ENCODE data around the gene VPS13D. TPM values are rescaled to one million over a fixed set of nuclear protein-coding genes. Genes with fewer than 3 reads are reported as not detected.

The VPS13D gene
- total and polyA plus RNA-seq, 2 donors (not counting 3 experiments of a cell fraction or from before 2014, with no cell fraction given): 13.6 to 48.5 TPM

- no peak overlapping the region for H3K27ac ChIP-seq (ENCODE audit: insufficient read depth, low read depth, low read length)
These were observed 139.4 kb downstream of the VPS13D start for GRCh38 chr1:12369258-12369657.

More at GRCh38 chr1:12369258-12369657, 139.4 kb downstream of the VPS13D start:
- TF ChIP-seq, protein P1, sequence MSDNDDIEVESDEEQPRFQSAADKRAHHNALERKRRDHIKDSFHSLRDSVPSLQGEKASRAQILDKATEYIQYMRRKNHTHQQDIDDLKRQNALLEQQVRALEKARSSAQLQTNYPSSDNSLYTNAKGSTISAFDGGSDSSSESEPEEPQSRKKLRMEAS (IDR thresholded peaks at IDR 0.05; ENCODE audit: insufficient read depth, insufficient read length): no peak
- TF ChIP-seq MYC (IDR thresholded peaks at IDR 0.05; ENCODE audit: low read depth, low read length) (no peak), POLR2AphosphoS5 (IDR thresholded peaks at IDR 0.05; ENCODE audit: insufficient read depth, low read depth, low read length) (no peak), POLR2A (IDR thresholded peaks at IDR 0.05; ENCODE audit: low read depth, low read length) (no peak), GATA2 (IDR thresholded peaks at IDR 0.05; ENCODE audit: insufficient read depth, insufficient read length, low read depth, low read length) (no peak), EZH2 (IDR thresholded peaks at IDR 0.05; ENCODE audit: borderline replicate concordance, low read depth, low read length, severe bottlenecking) (no peak), JUN (IDR thresholded peaks at IDR 0.05; ENCODE audit: borderline replicate concordance, insufficient read depth, insufficient read length, low read depth) (no peak), FOS (IDR thresholded peaks at IDR 0.05; ENCODE audit: borderline replicate concordance, insufficient read depth, low read length) (no peak)
- TF ChIP-seq, protein P2, sequence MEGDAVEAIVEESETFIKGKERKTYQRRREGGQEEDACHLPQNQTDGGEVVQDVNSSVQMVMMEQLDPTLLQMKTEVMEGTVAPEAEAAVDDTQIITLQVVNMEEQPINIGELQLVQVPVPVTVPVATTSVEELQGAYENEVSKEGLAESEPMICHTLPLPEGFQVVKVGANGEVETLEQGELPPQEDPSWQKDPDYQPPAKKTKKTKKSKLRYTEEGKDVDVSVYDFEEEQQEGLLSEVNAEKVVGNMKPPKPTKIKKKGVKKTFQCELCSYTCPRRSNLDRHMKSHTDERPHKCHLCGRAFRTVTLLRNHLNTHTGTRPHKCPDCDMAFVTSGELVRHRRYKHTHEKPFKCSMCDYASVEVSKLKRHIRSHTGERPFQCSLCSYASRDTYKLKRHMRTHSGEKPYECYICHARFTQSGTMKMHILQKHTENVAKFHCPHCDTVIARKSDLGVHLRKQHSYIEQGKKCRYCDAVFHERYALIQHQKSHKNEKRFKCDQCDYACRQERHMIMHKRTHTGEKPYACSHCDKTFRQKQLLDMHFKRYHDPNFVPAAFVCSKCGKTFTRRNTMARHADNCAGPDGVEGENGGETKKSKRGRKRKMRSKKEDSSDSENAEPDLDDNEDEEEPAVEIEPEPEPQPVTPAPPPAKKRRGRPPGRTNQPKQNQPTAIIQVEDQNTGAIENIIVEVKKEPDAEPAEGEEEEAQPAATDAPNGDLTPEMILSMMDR (IDR thresholded peaks at IDR 0.05; ENCODE audit: extremely low read depth in 1 of 2, insufficient read depth in 1 of 2, low read depth in 1 of 2, low read length in 2 of 2): no peak
- dilution Hi-C loops (cut with MboI; ENCODE audit: extremely low pct_ligation_motif_present, low sequenced_read_pairs) (no loop called here), intact Hi-C loops (cut with micrococcal nuclease) (no loop called here)
- no peaks in the 10 kb centered on the region for H3K9me1 ChIP-seq (replicated peaks; ENCODE audit: control insufficient read depth, extremely low read depth, insufficient read depth, low read length)
- H3K4me3 ChIP-seq (replicated peaks in 1 of 3; ENCODE audit: insufficient read depth in 1 of 3, low read depth in 1 of 3, low read length in 3 of 3): no peak overlapping the region
- DNase-seq (ENCODE audit: low read depth, low spot score) (no peak), FAIRE-seq (no peak)
- no peak overlapping the region for H3K9ac ChIP-seq (replicated peaks; ENCODE audit: extremely low read depth, insufficient read depth, low read length)
- no peaks in the 10 kb centered on the region for H3K27me3 ChIP-seq (ENCODE audit: control insufficient read depth in 2 of 2, insufficient read depth in 2 of 2, low read length in 2 of 2)
- H3K4me2 ChIP-seq (ENCODE audit: insufficient read depth, low read length): no peak overlapping the region
- CTCF ChIA-PET: interaction anchor here (1.2 to 2.1 kb wide), 3 partner anchors 14 to 251 kb away, joined by 3 to 6 read pairs (median 5); no protein-coding TSS in a partner anchor
- H2AFZ ChIP-seq (ENCODE audit: low read depth, low read length): no peak overlapping the region
- H3K4me1 ChIP-seq (ENCODE audit: control insufficient read depth, extremely low read depth, insufficient read depth, low read length): peaks cover 2% of the 10 kb centered on the region
- POLR2A ChIA-PET: no interaction called here
- H3K79me2 ChIP-seq (ENCODE audit: control insufficient read depth, insufficient read depth, low read length): no peaks in the 10 kb centered on the region
- no TSS peak for BruUV-seq (replicated peaks)
- H4K20me1 ChIP-seq (replicated peaks; ENCODE audit: control insufficient read depth, extremely low read depth, insufficient read depth, low read length): no peaks in the 10 kb centered on the region
- H3K36me3 ChIP-seq (ENCODE audit: control insufficient read depth in 2 of 2, extremely low read depth in 1 of 2, insufficient read depth in 2 of 2, low read length in 2 of 2): peaks cover 0 to 3% of the 10 kb centered on the region in 2 experiments
- no peaks in the 10 kb centered on the region for H3K9me3 ChIP-seq (replicated peaks; ENCODE audit: control insufficient read depth, insufficient read depth, low read length)

All from endothelial cell of umbilical vein (primary cell).